Esophagus mucosa (tissue), 1 donor: ENCODE measurements around the gene GRP. TPM values are rescaled to one million over a fixed set of nuclear protein-coding genes. Genes with fewer than 3 reads are reported as not detected.
"Not testable (repeated sequence)": the region's sequence is repeated elsewhere in the genome, so short reads cannot be mapped to it uniquely, and the experiment has no call there.

ENCODE experiments used
- ATAC-seq: fragments of 200-7000 bp; cut with Tn5 transposase; one replicate; pipeline ENCODE4 v1.9.1; 2020
- total RNA-seq: library from RNA; stranded (reverse); gene quantifications from one replicate; pipeline ENCODE4 v1.2.4, GENCODE V29; 2023
- donor health status: DM: yes; HTN: yes; CAD: no.

The GRP gene
- total RNA-seq, 1 donor from 2014 or later = not detected

GRCh38 chr18:59229701-59230443 is 9.9 kb downstream of the GRP start:
- no peak for ATAC-seq

- ATAC-seq = no peak
Measured at GRCh38 chr18:59231114-59231513, 11.2 kb downstream of the GRP start.

- no peak for ATAC-seq
Measured at GRCh38 chr18:59231877-59232276, 11.9 kb downstream of the GRP start.

GRCh38 chr18:59232309-59233016 is 12.5 kb downstream of the GRP start:
- ATAC-seq = no peak

- ATAC-seq = no peak
Measured at GRCh38 chr18:59233017-59233410, 13.1 kb downstream of the GRP start.

- ATAC-seq = no peak
Measured at GRCh38 chr18:59238385-59238784, 18.4 kb downstream of the GRP start.

- ATAC-seq = no peak
Measured at GRCh38 chr18:59239642-59240041, 19.7 kb downstream of the GRP start.

GRCh38 chr18:59242906-59243305 is 22.9 kb downstream of the GRP start:
- ATAC-seq = no peak

- no peak for ATAC-seq
Measured at GRCh38 chr18:59246796-59247195, 26.8 kb downstream of the GRP start.

GRCh38 chr18:59249199-59249774 is 29.3 kb downstream of the GRP start:
- peak; percentile 38 for ATAC-seq

- not testable (repeated sequence) for ATAC-seq
Measured at GRCh38 chr18:59255491-59255890, 35.5 kb downstream of the GRP start.

- ATAC-seq = not testable (repeated sequence)
Measured at GRCh38 chr18:59261842-59262241, 41.9 kb downstream of the GRP start.

GRCh38 chr18:59262243-59262642 is 42.3 kb downstream of the GRP start:
- ATAC-seq = not testable (repeated sequence)

- ATAC-seq = peak; percentile 95
Measured at GRCh38 chr18:59263661-59264060, 43.7 kb downstream of the GRP start.

- no peak for ATAC-seq
Measured at GRCh38 chr18:59264121-59264571, 44.2 kb downstream of the GRP start.

- ATAC-seq = no peak
Measured at GRCh38 chr18:59264651-59265245, 44.8 kb downstream of the GRP start.

- ATAC-seq = no peak
Measured at GRCh38 chr18:59265246-59265973, 45.5 kb downstream of the GRP start.

- no peak for ATAC-seq
Measured at GRCh38 chr18:59265974-59266369, 46.0 kb downstream of the GRP start.

GRCh38 chr18:59266459-59266858 is 46.5 kb downstream of the GRP start:
- no peak for ATAC-seq

- ATAC-seq = no peak
Measured at GRCh38 chr18:59266886-59267502, 47.0 kb downstream of the GRP start.

- peak; percentile 52 for ATAC-seq
Measured at GRCh38 chr18:59267503-59268126, 47.7 kb downstream of the GRP start.
